SKM-1 (cell line): ENCODE measurements around the gene SPTBN1.
A peak's percentile ranks its signal among the peaks of the same experiment; 100 is the strongest.

ENCODE experiments used
- DNase-seq: peaks from one replicate; lab custom pipeline; 2025; ENCODE audit not compliant: unreplicated experiment; lab: John Stamatoyannopoulos, UW

SPTBN1 gene

GRCh38 chr2:54667726-54668650, 211.9 kb downstream of the SPTBN1 start:
- DNase-seq = peak; percentile 38

DNA sequence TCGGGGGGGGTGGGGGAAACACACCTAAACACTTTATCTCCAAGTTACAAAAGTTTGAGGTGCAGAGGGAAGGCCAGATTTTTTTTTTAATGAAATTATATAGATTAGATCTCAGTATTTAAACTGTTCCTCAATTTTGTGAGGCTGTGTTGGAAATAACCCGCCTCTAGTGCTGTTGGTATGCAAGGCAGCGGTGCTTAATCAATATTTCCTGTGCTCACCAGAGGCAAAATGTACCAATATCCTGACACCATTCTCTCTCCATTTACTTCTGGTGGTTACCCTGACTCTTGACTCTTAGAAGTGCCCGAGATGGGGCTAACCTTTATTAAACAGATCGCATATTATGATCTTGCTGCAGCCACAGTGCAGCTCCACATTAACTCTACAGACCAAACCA, 212.6 kb downstream of the SPTBN1 start:
- no peak for DNase-seq

DNA sequence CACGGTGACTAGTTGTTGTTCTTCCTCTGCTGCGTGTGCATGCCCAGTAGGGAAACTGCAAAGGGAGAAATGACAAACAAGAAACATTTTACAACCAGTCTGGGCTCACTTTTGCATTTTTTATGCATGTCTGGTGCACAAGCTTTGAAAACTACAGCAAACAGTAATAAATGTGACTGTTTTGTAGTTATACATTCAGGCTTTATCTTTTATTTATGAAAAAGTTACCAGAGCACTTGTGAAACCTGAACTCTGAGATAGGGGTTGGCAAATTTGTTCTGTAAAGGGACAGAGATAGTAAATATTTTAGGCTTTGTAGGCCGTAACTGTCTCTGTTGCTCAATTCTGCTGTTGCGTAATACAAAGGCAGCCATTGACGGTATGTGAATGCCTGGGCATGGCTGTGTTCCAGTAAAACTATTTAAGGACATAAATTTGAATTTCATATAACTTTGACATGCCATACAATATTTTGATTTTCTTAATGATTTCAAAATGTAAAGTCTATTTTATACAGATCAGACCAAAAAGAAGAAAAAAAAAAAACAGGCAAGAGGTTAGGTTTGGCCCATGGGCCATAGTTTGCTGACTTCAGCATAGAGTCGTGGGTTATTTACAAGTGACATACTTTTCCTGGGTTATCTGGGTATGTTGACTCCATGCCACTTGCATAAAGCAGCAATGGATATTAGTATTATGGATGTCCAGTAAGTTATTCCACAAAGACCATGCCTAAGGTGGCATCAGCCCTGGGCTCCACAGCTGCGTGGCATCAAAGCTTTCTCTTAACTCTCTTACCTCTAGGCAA, 213.8 kb downstream of the SPTBN1 start:
- DNase-seq = no peak

- DNase-seq = no peak
Measured at GRCh38 chr2:54670485-54671009, 214.4 kb downstream of the SPTBN1 start.

DNA sequence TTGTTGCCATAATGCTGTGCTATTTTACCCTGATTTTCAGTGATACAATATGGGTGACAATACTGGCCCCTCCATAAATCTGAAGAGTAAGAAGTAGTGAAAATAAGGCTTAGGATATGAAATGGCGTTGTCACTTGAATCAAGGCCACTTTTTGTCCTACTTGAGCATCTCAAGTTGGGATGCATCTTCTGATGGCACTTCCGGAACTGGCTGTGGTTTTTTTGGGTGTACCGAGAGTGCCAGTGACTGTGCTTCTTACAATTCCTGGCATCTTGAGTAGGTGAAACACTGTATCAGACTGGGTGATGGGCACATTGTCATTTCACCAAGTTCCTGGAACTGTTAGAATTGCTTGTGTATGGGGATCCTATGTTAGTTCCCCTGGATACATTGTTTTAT, 214.9 kb downstream of the SPTBN1 start:
- DNase-seq = no peak

DNA sequence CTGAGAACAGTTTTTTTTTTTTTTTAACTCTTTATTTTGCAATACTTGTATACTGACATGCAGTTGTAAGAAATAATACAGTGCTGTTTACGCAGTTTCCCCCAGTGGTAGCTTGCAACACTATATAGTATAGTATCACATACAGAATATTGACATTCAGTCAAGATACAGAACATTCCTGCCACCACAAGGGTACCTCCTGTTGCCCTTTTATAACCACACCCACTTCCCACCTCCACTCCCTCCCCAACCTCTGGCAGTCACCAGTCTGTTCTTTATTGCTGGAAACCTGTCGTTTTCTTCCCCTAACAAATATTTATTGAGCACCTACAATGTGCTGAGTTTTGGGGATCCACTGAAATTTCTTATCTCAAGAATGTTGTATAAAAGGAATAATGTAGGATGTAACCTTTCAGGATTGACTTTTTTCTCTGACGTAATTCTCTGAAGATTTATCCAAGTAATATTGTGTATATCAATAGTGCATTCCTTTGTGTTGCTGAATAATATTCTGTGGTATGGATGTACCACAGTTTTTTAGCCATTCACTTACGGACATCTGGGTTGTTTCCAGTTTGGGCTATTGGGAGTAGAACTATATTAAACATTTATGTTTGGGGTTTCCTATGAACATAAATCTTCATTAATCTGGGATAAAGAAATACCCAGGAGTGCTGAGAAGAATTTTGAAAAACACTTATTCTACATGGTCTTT, 215.9 kb downstream of the SPTBN1 start:
- no peak for DNase-seq

GRCh38 chr2:54672590-54673456, 216.7 kb downstream of the SPTBN1 start:
- DNase-seq = no peak

GRCh38 chr2:54673501-54673998, 217.4 kb downstream of the SPTBN1 start:
- no peak for DNase-seq

DNA sequence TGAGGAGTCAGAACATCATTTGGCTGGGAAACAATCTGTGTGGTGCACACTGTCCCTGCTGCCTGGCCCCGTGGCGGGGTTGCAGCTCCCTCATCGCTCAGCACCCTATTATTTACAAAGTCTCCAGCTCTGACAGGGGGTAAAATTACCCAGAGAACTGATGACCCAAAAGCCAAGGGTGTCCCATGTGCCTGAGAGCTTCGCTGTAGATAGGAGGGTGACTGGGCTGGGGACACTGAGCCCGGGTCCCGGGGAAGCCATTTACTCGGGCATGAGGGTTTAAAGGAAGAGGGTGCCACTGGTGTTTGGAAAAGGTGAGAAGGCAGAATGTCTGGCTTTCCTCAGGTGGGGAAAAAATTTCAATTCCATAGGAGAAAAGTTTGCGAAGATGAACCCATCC, 219.2 kb downstream of the SPTBN1 start:
- DNase-seq = no peak

DNA sequence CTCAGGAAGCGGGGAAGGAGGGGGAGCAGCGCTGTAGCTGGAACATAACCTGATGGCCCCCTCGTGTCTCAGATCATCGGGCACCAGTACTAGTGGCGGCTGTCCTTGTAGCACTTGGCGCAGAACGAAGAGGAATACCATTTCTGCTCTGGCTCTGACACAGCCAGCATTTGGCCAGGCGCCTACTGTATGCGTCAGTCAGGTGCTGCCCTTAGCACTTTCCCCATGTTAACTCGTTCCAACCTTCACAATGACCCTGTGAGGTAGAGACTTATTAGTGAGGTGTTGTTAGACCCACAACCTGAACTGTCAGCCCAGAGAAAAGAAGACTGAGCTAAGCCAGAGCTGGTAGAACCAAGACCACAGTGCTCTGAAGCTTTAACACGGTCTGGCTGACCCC, 219.6 kb downstream of the SPTBN1 start:
- DNase-seq = no peak

GRCh38 chr2:54676656-54677055, 220.5 kb downstream of the SPTBN1 start:
- no peak for DNase-seq

GRCh38 chr2:54677476-54678265, 221.5 kb downstream of the SPTBN1 start:
- no peak for DNase-seq

DNA sequence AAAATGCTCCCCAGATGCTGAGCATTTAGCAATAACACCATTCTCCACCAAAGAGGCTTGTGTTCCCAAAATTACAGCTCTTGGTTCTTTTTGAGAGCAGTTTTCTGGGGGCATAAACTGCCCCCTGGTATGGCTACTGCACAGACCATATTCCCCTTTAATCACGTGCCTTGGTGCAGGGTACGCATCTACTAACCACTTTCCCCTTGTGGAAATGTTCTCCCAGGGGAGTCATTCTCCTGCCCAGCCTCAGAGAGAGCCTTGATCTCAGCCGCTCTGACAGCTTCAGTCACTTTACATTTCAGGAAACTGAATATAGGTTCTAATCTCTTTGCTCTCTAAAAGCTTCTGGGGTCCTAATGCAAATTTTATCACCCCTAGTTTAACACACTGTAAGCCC, 222.6 kb downstream of the SPTBN1 start:
- DNase-seq = no peak

GRCh38 chr2:54680397-54681041, 224.4 kb downstream of the SPTBN1 start:
- no peak for DNase-seq

- no peak for DNase-seq
Measured at GRCh38 chr2:54681416-54681815, 225.3 kb downstream of the SPTBN1 start.

- DNase-seq = no peak
Measured at GRCh38 chr2:54683596-54683995, 227.5 kb downstream of the SPTBN1 start.

DNA sequence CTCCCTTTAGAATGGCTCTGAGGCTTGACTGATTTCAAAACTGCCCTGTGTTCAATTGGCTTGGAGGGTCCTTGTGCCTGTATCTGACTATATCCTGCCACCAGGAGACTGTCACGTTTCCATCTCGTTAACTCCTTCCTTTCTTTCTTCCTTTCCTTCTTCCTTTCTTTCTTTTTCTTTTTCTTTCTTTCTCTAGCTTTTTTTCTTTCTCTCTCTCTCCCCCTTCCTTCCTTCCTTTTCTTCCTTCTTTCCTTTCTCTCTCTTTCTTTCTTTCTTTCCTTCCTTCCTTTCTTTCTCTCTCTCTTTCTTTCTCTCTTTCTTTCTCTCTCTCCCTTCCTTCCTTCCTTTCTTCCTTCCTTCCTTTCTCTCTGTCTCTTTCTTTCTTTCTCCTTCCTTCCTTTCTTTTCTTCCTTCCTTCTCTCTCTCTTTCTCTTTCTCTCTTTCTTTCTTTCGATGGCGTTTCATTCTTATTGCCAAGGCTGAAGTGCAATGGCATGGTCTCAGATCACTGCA, 229.2 kb downstream of the SPTBN1 start:
- no peak for DNase-seq

DNA sequence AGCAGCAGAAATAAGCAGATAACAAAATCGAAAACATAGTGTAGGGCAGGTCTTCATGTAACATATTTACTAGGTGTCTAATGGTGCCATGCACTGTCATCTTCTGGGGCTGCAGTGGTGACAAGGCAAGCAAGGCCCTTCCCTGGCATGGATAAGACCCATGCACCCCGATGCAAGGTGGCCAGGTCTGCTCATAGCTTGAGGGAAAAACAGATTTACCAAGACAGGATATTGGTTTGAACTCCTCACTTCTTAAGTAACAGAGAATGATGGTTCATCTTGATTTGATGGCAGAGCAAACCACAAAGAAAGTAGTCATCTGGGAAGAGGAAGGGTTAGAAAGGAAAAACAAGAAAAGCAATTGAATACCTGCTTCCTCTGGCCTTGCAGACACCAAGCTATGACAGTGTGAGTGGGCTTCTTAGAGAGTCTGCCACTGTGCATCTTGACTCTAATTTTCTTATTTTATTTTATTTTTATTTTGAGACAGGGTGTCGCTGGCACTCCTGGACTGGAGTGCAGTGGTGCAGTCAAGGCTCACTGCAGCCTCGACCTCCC, 231.5 kb downstream of the SPTBN1 start:
- no peak for DNase-seq
